B cell (primary cell): ENCODE measurements around the gene MBIP.

Experiments
- EZH2 ChIP-seq: IDR thresholded peaks from 2 replicates; pipeline ENCODE4 v1.6.1; 2012; ENCODE audit warnings: borderline replicate concordance, low read depth, mild to moderate bottlenecking, moderate library complexity, low read length; ENCODE audit not compliant: insufficient read depth, poor library complexity, severe bottlenecking
- TF ChIP-seq, protein P1 (sequence below): fragments of 200-600 bp; IDR thresholded peaks from one replicate; pipeline ENCODE4 v1.8.0; 2022; ENCODE audit warnings: antibody characterized with exemption, mild to moderate bottlenecking

DNA sequence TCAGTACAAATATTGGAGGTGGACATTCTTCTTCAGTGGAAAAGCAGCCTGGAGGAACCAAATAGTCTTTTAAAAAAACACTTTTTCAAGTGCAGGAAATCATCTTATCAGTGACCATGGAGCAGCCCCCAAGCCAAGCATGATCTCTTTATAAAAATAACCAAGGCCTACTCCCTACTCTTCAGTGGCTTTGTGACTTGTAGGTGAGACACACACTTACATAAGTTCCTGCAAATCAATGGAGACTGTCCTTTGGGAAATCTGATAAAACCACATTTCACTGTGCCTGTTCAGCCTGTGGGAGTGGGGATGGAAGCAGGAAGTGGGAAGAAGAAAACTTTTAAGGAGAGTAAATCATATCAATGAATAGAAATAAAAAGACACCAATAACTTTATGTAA lies 56.3 kb downstream of the MBIP start:
- TF ChIP-seq, protein P1, sequence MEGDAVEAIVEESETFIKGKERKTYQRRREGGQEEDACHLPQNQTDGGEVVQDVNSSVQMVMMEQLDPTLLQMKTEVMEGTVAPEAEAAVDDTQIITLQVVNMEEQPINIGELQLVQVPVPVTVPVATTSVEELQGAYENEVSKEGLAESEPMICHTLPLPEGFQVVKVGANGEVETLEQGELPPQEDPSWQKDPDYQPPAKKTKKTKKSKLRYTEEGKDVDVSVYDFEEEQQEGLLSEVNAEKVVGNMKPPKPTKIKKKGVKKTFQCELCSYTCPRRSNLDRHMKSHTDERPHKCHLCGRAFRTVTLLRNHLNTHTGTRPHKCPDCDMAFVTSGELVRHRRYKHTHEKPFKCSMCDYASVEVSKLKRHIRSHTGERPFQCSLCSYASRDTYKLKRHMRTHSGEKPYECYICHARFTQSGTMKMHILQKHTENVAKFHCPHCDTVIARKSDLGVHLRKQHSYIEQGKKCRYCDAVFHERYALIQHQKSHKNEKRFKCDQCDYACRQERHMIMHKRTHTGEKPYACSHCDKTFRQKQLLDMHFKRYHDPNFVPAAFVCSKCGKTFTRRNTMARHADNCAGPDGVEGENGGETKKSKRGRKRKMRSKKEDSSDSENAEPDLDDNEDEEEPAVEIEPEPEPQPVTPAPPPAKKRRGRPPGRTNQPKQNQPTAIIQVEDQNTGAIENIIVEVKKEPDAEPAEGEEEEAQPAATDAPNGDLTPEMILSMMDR, result no peak
- no peak for TF ChIP-seq EZH2
